ENCODE results near the gene RCHY1.

GRCh38 chr4:75544870-75545269 lies 30.7 kb upstream of the RCHY1 start:
- TF ChIP-seq CTCF (IDR thresholded peaks at IDR 0.05): no peak
- TF ChIP-seq POLR2A (IDR thresholded peaks at IDR 0.05): no peak
